DOHH2 (cell line): ENCODE data around the gene RETREG2.
A peak's percentile ranks its signal among the peaks of the same experiment; 100 is the strongest.

ENCODE experiments used
- H3F3A ChIP-seq: fragments of 200-600 bp; sonication (generic), shearing (Covaris generic); 2 replicates; pipeline ENCODE4 v1.6.0; 2016; ENCODE audit warnings: antibody characterized with exemption, mild to moderate bottlenecking; ENCODE audit not compliant: control insufficient read depth, insufficient read depth
- H3K27ac ChIP-seq: fragments of 200-600 bp; sonication (generic); 2 replicates; pipeline ENCODE4 v1.5.1; 2014; ENCODE audit warnings: low read depth, mild to moderate bottlenecking, low read length, moderate library complexity
- H3K27me3 ChIP-seq: fragments of 200-600 bp; sonication (generic); 2 replicates; pipeline ENCODE4 v1.6.1; 2014; ENCODE audit warnings: mild to moderate bottlenecking, low read length, mixed read lengths; ENCODE audit not compliant: control insufficient read depth
- H3K36me3 ChIP-seq: fragments of 200-600 bp; sonication (generic); 2 replicates; pipeline ENCODE4 v1.6.1; 2014; ENCODE audit warnings: mild to moderate bottlenecking, low read length, moderate library complexity, mixed read lengths; ENCODE audit not compliant: control insufficient read depth
- H3K4me1 ChIP-seq: fragments of 200-600 bp; sonication (generic); 2 replicates; pipeline ENCODE4 v1.6.1; 2014; ENCODE audit warnings: mild to moderate bottlenecking, low read length, mixed read lengths; ENCODE audit not compliant: control insufficient read depth
- H3K4me2 ChIP-seq: fragments of 200-600 bp; sonication (generic); 2 replicates; pipeline ENCODE4 v1.6.0; 2014; ENCODE audit warnings: mild to moderate bottlenecking, low read length, moderate library complexity
- H3K4me3 ChIP-seq: fragments of 200-600 bp; sonication (generic); 2 replicates; pipeline ENCODE4 v1.5.1; 2014; ENCODE audit warnings: mild to moderate bottlenecking, low read length, mixed read lengths
- H3K79me2 ChIP-seq: fragments of 200-600 bp; sonication (generic); 2 replicates; pipeline ENCODE4 v1.6.1; 2014; ENCODE audit warnings: mild to moderate bottlenecking, low read length, mixed read lengths; ENCODE audit not compliant: control insufficient read depth
- H3K9me2 ChIP-seq: fragments of 200-600 bp; sonication (generic); replicated peaks from 2 replicates; pipeline ENCODE4 v1.6.1; 2014; ENCODE audit warnings: mild to moderate bottlenecking, low read length, mixed read lengths; ENCODE audit not compliant: control insufficient read depth
- H3K9me3 ChIP-seq: fragments of 200-600 bp; sonication (generic); 2 replicates; pipeline ENCODE4 v1.6.1; 2014; ENCODE audit warnings: antibody characterized with exemption, low read length, mixed read lengths; ENCODE audit not compliant: control insufficient read depth, insufficient read depth
- H4K20me1 ChIP-seq: fragments of 200-600 bp; sonication (generic); 2 replicates; pipeline ENCODE4 v1.6.0; 2014; ENCODE audit warnings: low read depth, mild to moderate bottlenecking, antibody characterized with exemption, low read length, moderate library complexity; ENCODE audit not compliant: control insufficient read depth, insufficient read depth
- CTCF ChIP-seq: fragments of 200-600 bp; sonication (generic); IDR thresholded peaks from one replicate; pipeline ENCODE4 v1.5.1; 2014; ENCODE audit warnings: antibody characterized with exemption, mild to moderate bottlenecking, low read depth, low read length; ENCODE audit not compliant: poor library complexity, severe bottlenecking
- EZH2phosphoT487 ChIP-seq: fragments of 200-600 bp; sonication (generic); IDR thresholded peaks from 2 replicates; pipeline ENCODE4 v1.6.1; 2017; ENCODE audit warnings: borderline replicate concordance, mild to moderate bottlenecking, antibody characterized with exemption, low read length, moderate library complexity, mixed read lengths

RETREG2 gene

GRCh38 chr2:219177552-219178376 is at the start of gene RETREG2:
RETREG2 (plus strand) TSS chr2:219178275; CDS start chr2:219178353, 78 bp downstream.
- Histone ChIP-seq H3K4me1 (peaks cover 28% of the 10 kb centered on the region), H3K9me2 (no peaks in the 10 kb centered on the region), H3K36me3 (peaks cover 73% of the 10 kb centered on the region), H3K79me2 (peaks cover 42% of the 10 kb centered on the region), H3K4me2 (peak within 1 kb of the TSS; percentile 95), H3K27ac (peak within 1 kb of the TSS; percentile 99), H3K27me3 (no peaks in the 10 kb centered on the region), H4K20me1 (0 out of 2 replicates have a peak, but pooled peaks cover 5% of the 10 kb centered on the region), H3K9me3 (no peaks in the 10 kb centered on the region), H3K4me3 (peak within 1 kb of the TSS; percentile 96), H3F3A (peaks cover 14% of the 10 kb centered on the region)
- TF ChIP-seq CTCF (no peak), EZH2phosphoT487 (no peak)

- Histone ChIP-seq H3K9me3 (no peaks in the 10 kb centered on the region), H3K27me3 (no peaks in the 10 kb centered on the region), H3K4me1 (no peaks in the 10 kb centered on the region), H3K36me3 (no peaks in the 10 kb centered on the region), H3K79me2 (no peaks in the 10 kb centered on the region), H3K27ac (no peak overlapping the region), H3F3A (no peaks in the 10 kb centered on the region), H3K4me2 (no peak overlapping the region), H4K20me1 (no peaks in the 10 kb centered on the region), H3K9me2 (no peaks in the 10 kb centered on the region), H3K4me3 (no peak overlapping the region)
- no peak for TF ChIP-seq CTCF
- no peak for TF ChIP-seq EZH2phosphoT487
These were observed 49.7 kb upstream of the RETREG2 start for GRCh38 chr2:219128396-219128795.

- Histone ChIP-seq H3K27ac (no peak overlapping the region), H3K36me3 (no peaks in the 10 kb centered on the region), H3K9me3 (no peaks in the 10 kb centered on the region), H3K4me1 (no peaks in the 10 kb centered on the region), H3K27me3 (no peaks in the 10 kb centered on the region), H3K4me2 (no peak overlapping the region), H3K4me3 (no peak overlapping the region), H4K20me1 (no peaks in the 10 kb centered on the region), H3F3A (no peaks in the 10 kb centered on the region), H3K9me2 (no peaks in the 10 kb centered on the region), H3K79me2 (no peaks in the 10 kb centered on the region)
- TF ChIP-seq EZH2phosphoT487 (no peak), CTCF (no peak)
These were observed 48.5 kb upstream of the RETREG2 start for GRCh38 chr2:219129589-219129988.
